Measurements from ENCODE around the gene APMAP. TPM values are rescaled to one million over a fixed set of nuclear protein-coding genes. Genes with fewer than 3 reads are reported as not detected.
A peak's percentile ranks its signal among the peaks of the same experiment; 100 is the strongest.

Gene APMAP
- total RNA-seq: 48.5 and 48.8 TPM in 2 replicates

DNA sequence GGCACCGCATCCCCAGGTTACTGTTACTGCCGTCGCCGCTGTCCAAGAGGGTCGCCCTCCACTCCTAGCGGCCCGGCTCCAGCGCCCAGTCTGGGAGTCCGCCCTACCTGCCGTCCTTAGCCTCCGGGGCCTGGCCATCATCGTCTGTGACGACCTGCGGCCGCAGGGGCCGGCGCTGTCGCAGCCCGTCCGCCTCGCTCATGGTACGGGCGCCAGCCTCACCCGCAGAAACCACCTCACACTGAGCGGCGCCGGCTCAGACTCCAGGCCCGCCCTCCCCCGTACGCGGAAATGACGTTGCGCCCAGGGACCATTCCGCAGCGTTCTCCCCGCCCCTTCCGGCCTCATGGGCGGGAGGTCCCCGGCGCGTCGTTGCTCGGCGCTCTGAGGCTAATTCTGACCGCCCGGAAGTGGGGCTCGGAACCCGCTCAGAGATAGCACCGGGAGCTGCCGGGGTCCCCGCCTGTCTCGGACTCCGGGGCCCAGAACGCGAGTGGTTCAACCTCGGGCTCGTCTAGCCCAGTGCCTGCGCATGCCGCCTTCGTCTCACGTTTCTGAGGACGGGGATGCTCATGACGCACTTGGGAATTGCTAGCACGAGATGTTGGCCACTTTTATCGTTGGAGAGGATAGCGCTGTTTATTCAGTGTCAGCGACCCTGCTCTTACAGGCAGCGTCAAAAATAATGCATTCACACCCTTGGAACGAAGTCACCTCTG, at the start of gene APMAP:
Gene APMAP (minus strand): TSS at position 265 of the 719 bp plus-strand sequence. CDS start 63 bp downstream, at position 202.
- H3K4me1 Mint-ChIP-seq (ENCODE audit: low read depth): peaks cover 55% of the 10 kb centered on the region

GRCh38 chr20:25041813-25042530, 49.4 kb upstream of the APMAP start:
- no peak overlapping the region for H3K4me3 Mint-ChIP-seq (ENCODE audit: low read depth)
- H3K36me3 Mint-ChIP-seq (ENCODE audit: low read depth): peaks cover 4% of the 10 kb centered on the region
- intact Hi-C loops (cut with micrococcal nuclease): no loop called here
- no peak overlapping the region for H3K27ac Mint-ChIP-seq
- no peak for DNase-seq (ENCODE audit: low spot score)
- no peaks in the 10 kb centered on the region for H3K27me3 Mint-ChIP-seq (ENCODE audit: low read depth)
- no peaks in the 10 kb centered on the region for H3K9me3 Mint-ChIP-seq
- peaks cover 19% of the 10 kb centered on the region for H3K4me1 Mint-ChIP-seq (ENCODE audit: low read depth)

More for the DNA sequence above, at the start of gene APMAP:
- no peaks in the 10 kb centered on the region for H3K9me3 Mint-ChIP-seq
- peaks cover 19% of the 10 kb centered on the region for H3K27me3 Mint-ChIP-seq (ENCODE audit: low read depth)
- DNase-seq (ENCODE audit: low spot score): peak; percentile 92
- intact Hi-C loops (cut with micrococcal nuclease): loop anchor here (1.0 to 10.0 kb wide), 7 partner anchors 66 to 630 kb away; partner anchors contain the start of genes ABHD12, ACSS1, ENTPD6 and GINS1
- H3K4me3 Mint-ChIP-seq (ENCODE audit: low read depth): peak within 1 kb of the TSS; percentile 97
- peak within 1 kb of the TSS; percentile 85 for H3K27ac Mint-ChIP-seq
- peaks cover 32% of the 10 kb centered on the region for H3K36me3 Mint-ChIP-seq (ENCODE audit: low read depth)

- Mint-ChIP-seq H3K4me3 (ENCODE audit: low read depth) (no peak overlapping the region), H3K4me1 (ENCODE audit: low read depth) (peaks cover 33% of the 10 kb centered on the region), H3K9me3 (no peaks in the 10 kb centered on the region), H3K36me3 (ENCODE audit: low read depth) (peaks cover 4% of the 10 kb centered on the region), H3K27me3 (ENCODE audit: low read depth) (no peaks in the 10 kb centered on the region), H3K27ac (no peak overlapping the region)
- no peak for DNase-seq (ENCODE audit: low spot score)
- intact Hi-C loops (cut with micrococcal nuclease): no loop called here
These were observed 47.9 kb upstream of the APMAP start for GRCh38 chr20:25040438-25040831.

DNA sequence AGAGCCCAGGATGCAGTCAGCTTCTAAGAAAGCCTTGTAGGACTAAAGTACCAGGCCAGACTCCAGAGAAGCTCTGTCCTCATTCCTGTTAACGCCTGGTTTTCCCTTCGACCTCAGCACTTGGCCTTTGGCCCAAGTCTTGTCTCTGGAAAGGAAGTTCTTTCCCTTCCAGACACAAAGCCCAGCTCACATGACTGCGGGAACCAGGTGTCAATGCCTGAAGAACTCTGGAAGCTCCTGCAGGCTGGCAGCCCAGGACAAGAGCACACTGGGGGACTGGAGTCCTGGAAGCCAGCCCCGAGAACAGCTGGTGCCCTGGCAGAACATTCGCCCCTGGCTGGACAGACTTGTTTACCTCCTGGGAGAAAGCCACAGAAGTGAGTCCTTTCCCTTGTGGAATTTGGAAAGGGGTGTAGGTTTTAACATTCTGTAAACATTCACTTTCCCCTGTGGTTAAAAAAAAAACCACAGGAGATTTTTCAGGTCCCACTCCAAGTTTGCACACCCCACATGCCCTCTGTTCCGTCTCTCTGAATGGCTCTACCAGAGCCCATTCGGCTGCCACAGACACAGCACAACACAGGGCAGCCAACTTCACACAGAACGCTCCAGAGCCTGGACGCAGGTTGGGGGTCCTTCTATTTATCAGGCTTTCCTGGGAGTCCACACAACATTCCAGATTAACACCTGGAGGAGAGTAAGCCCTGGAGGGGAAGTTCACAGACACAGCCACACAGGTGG, 47.3 kb upstream of the APMAP start:
- intact Hi-C loops (cut with micrococcal nuclease): no loop called here
- H3K4me3 Mint-ChIP-seq (ENCODE audit: low read depth): no peak overlapping the region
- H3K4me1 Mint-ChIP-seq (ENCODE audit: low read depth): peaks cover 33% of the 10 kb centered on the region
- no peak overlapping the region for H3K27ac Mint-ChIP-seq
- no peak for DNase-seq (ENCODE audit: low spot score)
- H3K9me3 Mint-ChIP-seq: no peaks in the 10 kb centered on the region
- H3K36me3 Mint-ChIP-seq (ENCODE audit: low read depth): peaks cover 4% of the 10 kb centered on the region
- H3K27me3 Mint-ChIP-seq (ENCODE audit: low read depth): no peaks in the 10 kb centered on the region

DNA sequence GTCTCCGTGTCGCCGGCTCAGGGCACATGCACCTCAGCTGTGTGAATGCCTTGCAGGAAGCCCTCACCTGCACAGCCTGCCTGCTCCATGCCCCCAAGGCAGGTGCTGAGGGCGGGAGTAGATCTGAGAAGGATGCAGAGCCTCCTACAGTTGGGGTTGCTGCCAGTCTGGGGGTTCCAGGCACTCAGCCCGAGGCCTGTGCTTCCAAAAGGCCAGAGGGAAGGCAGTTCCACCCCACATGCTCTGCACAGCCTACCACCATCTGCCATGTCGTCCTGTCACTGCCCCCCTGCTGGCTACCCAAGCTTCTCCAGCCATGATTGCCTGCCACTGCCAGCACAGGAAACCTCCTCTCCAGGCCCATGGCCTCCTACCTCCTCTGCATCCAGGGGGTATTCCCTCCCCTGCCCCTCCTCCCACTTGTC, 46.1 kb upstream of the APMAP start:
- intact Hi-C loops (cut with micrococcal nuclease): no loop called here
- no peak overlapping the region for H3K27ac Mint-ChIP-seq
- no peak for DNase-seq (ENCODE audit: low spot score)
- no peaks in the 10 kb centered on the region for H3K27me3 Mint-ChIP-seq (ENCODE audit: low read depth)
- H3K9me3 Mint-ChIP-seq: no peaks in the 10 kb centered on the region
- peaks cover 4% of the 10 kb centered on the region for H3K36me3 Mint-ChIP-seq (ENCODE audit: low read depth)
- no peak overlapping the region for H3K4me3 Mint-ChIP-seq (ENCODE audit: low read depth)
- peaks cover 33% of the 10 kb centered on the region for H3K4me1 Mint-ChIP-seq (ENCODE audit: low read depth)

DNA sequence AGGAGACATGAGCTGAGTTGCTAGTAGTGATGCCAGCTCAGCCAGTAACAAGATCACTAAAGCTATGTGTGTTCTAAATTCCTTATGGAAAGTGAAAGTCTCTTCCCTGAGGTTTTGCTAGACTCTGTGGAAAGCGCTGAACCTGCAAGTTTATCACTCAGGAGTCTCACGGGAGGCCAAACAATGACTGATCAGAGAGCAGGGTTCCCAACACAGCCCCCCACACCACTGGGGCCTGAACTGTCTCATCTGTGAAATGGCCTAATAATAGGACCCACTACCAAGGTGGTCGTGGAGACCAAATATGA, 45.5 kb upstream of the APMAP start:
- H3K27me3 Mint-ChIP-seq (ENCODE audit: low read depth): no peaks in the 10 kb centered on the region
- H3K4me3 Mint-ChIP-seq (ENCODE audit: low read depth): no peak overlapping the region
- intact Hi-C loops (cut with micrococcal nuclease): no loop called here
- no peaks in the 10 kb centered on the region for H3K9me3 Mint-ChIP-seq
- no peak for DNase-seq (ENCODE audit: low spot score)
- no peak overlapping the region for H3K27ac Mint-ChIP-seq
- H3K36me3 Mint-ChIP-seq (ENCODE audit: low read depth): peaks cover 4% of the 10 kb centered on the region
- H3K4me1 Mint-ChIP-seq (ENCODE audit: low read depth): peaks cover 34% of the 10 kb centered on the region

DNA sequence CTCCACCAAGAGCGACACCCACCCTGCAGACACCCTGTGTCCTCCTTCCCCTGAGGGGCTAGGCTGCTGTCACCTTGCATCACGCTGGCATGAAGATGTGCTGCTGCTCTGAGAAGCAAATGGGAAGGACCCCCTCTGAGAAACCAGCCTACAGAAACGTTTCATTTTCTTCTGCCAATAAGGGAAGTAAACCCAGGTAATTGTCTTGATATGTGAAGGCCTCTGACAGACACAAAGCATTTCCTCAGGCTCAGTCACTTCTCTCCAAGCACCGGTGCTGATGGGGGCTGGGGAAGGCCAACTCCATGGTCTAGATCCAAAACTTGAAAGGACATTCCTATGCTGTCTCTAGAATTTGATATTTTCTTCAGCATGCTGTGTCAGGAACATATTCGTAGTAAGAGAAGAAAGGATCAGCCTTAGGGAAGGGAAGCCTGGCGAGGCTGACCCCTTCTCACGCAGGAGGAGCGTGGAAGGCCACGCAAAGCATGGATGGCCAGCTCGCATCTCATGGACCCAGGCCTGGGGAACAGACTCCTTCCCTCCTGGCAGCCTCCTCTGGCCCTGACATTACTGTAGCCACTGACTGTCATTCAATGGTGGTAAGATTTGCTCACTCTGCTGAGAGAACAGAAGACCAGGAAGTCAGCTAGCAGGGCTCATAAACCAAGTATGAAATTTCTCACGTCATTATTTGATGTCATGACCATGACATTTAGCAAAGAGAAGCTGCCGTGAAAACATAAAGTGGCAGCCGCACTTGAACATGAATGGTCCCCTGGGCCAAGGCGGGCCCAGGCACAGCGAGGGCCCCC, 44.9 kb upstream of the APMAP start:
- H3K36me3 Mint-ChIP-seq (ENCODE audit: low read depth): peaks cover 4% of the 10 kb centered on the region
- H3K27ac Mint-ChIP-seq: no peak overlapping the region

DNA sequence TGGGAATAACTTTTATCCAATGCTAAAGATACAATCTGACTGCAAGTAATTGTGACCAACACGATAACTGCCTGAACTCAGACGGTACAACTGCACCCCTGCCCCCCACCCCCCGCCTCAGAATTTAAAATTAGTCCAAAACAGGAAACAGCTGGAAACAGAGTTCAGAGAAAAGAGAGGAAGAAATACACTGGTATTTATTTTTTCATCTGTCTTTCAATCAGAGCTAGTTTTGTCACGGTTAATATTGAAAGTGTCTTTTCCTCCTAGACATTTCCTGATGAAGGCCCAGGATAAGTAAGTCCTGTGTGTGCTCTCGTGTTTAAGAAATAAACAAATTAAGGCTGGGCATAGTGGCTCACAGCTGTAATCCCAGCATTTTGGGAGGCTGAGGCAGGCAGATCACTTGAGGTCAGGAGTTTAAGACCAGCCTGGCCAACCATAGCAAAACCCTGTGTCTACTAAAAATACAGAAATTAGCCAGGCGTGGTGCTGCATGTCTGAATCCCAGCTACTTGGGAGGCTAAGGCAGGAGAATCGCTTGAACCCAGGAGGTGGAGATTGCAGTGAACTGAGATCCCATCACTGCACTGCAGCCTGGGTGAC, 43.9 kb upstream of the APMAP start:
- Mint-ChIP-seq H3K4me1 (ENCODE audit: low read depth) (peaks cover 28% of the 10 kb centered on the region), H3K4me3 (ENCODE audit: low read depth) (peak overlapping the region; percentile 37), H3K27ac (peak overlapping the region; percentile 38), H3K27me3 (ENCODE audit: low read depth) (no peaks in the 10 kb centered on the region), H3K36me3 (ENCODE audit: low read depth) (peaks cover 4% of the 10 kb centered on the region), H3K9me3 (no peaks in the 10 kb centered on the region)
- DNase-seq (ENCODE audit: low spot score): no peak
- intact Hi-C loops (cut with micrococcal nuclease): no loop called here

More for the DNA sequence above, 44.9 kb upstream of the APMAP start:
- H3K9me3 Mint-ChIP-seq: no peaks in the 10 kb centered on the region
- no peaks in the 10 kb centered on the region for H3K27me3 Mint-ChIP-seq (ENCODE audit: low read depth)
- DNase-seq (ENCODE audit: low spot score): no peak
- intact Hi-C loops (cut with micrococcal nuclease): no loop called here
- H3K4me1 Mint-ChIP-seq (ENCODE audit: low read depth): peaks cover 29% of the 10 kb centered on the region
- no peak overlapping the region for H3K4me3 Mint-ChIP-seq (ENCODE audit: low read depth)

GRCh38 chr20:25035921-25036320, 43.4 kb upstream of the APMAP start:
- Mint-ChIP-seq H3K36me3 (ENCODE audit: low read depth) (peaks cover 4% of the 10 kb centered on the region), H3K9me3 (no peaks in the 10 kb centered on the region), H3K27me3 (ENCODE audit: low read depth) (no peaks in the 10 kb centered on the region), H3K27ac (peak overlapping the region; percentile 35), H3K4me1 (ENCODE audit: low read depth) (peaks cover 28% of the 10 kb centered on the region), H3K4me3 (ENCODE audit: low read depth) (no peak overlapping the region)
- intact Hi-C loops (cut with micrococcal nuclease): no loop called here
- no peak for DNase-seq (ENCODE audit: low spot score)

GRCh38 chr20:25033924-25034300, 41.4 kb upstream of the APMAP start:
- peaks cover 28% of the 10 kb centered on the region for H3K4me1 Mint-ChIP-seq (ENCODE audit: low read depth)
- peaks cover 13% of the 10 kb centered on the region for H3K36me3 Mint-ChIP-seq (ENCODE audit: low read depth)
- no peak overlapping the region for H3K4me3 Mint-ChIP-seq (ENCODE audit: low read depth)
- intact Hi-C loops (cut with micrococcal nuclease): no loop called here
- DNase-seq (ENCODE audit: low spot score): no peak
- no peaks in the 10 kb centered on the region for H3K9me3 Mint-ChIP-seq
- no peak overlapping the region for H3K27ac Mint-ChIP-seq
- H3K27me3 Mint-ChIP-seq (ENCODE audit: low read depth): no peaks in the 10 kb centered on the region

DNA sequence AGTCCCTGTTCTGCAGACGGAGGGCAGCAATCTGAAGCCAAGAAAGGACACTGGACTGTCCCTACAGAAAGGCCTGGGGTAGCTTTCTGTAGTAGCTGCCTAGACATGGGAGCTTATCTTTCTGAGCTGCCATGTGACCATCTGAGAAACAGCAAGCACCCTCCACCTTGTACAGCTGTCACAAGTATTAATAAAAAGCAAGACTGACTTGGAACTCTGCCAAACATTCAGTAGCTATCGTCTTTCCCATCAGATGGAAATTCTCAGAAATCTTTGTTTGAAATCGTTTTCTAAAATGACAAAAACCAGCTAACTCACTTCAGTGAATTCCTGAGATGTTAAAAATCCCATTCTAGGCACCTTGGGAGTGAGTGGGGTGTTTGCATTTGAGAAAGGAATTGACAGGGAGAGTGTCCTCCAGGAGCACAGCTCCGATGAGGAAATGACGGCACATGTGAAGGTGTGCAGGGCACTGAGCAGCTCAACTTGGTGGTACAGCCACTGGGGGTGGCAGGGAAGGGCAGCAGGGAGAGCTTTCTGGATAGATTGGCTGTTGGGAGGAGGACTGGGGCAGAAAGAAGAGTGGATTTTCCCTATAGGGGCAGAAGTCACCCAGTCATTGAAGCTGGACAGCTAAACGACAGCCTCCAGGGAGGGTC, 40.8 kb upstream of the APMAP start:
- H3K4me1 Mint-ChIP-seq (ENCODE audit: low read depth): peaks cover 28% of the 10 kb centered on the region
- no peaks in the 10 kb centered on the region for H3K27me3 Mint-ChIP-seq (ENCODE audit: low read depth)
- intact Hi-C loops (cut with micrococcal nuclease): no loop called here
- no peaks in the 10 kb centered on the region for H3K9me3 Mint-ChIP-seq
- H3K4me3 Mint-ChIP-seq (ENCODE audit: low read depth): no peak overlapping the region
- peaks cover 13% of the 10 kb centered on the region for H3K36me3 Mint-ChIP-seq (ENCODE audit: low read depth)
- H3K27ac Mint-ChIP-seq: no peak overlapping the region
- no peak for DNase-seq (ENCODE audit: low spot score)

Data from activated T-helper 2 cell treated with anti-CD3 and anti-CD28 coated beads, Interferon-gamma antibody, Interleukin-2, Interleukin-4, amounts not matched to agents 10 μg/mL and 5 μg/mL and 100 μg/mL, durations not matched to agents 14 hours and 24 hours and 36 hours (primary cell).